WTC11 (cell line): ENCODE measurements around the gene IQCK. TPM values are rescaled to one million over a fixed set of nuclear protein-coding genes. Genes with fewer than 3 reads are reported as not detected.

ENCODE experiments used
- ATAC-seq: fragments of 200-7000 bp; cut with Tn5 transposase; 2 replicates; pipeline ENCODE4 v1.10.0; 2021; ENCODE audit warnings: mild to moderate bottlenecking, moderate library complexity
- CTCF ChIA-PET: fragments of 300-600 bp; sonication (Branson Sonifier 250); formaldehyde crosslinking; loops from one replicate; lab custom pipeline; 2021; ENCODE audit warnings: antibody characterized with exemption; lab: Charles Lee
- POLR2A ChIA-PET: fragments of 350-600 bp; sonication (Branson Sonifier 250); formaldehyde crosslinking; loops from one replicate; lab custom pipeline; 2021; ENCODE audit warnings: antibody characterized with exemption; lab: Charles Lee
- DNase-seq: peaks from one replicate; pipeline ENCODE4 v3.0.0; 2021; ENCODE audit warnings: low spot score
- H3K27ac Mint-ChIP-seq: 2 replicates; pipeline ENCODE4 v1.8.0; 2021; ENCODE audit warnings: mixed read lengths
- H3K27me3 Mint-ChIP-seq: 2 replicates; pipeline ENCODE4 v1.8.0; 2021; ENCODE audit warnings: low read depth, mild to moderate bottlenecking, moderate library complexity, mixed read lengths
- H3K36me3 Mint-ChIP-seq: 2 replicates; pipeline ENCODE4 v1.8.0; 2021; ENCODE audit warnings: mixed read lengths
- H3K4me1 Mint-ChIP-seq: 2 replicates; pipeline ENCODE4 v1.8.0; 2022; ENCODE audit warnings: mixed read lengths
- H3K4me3 Mint-ChIP-seq: 2 replicates; pipeline ENCODE4 v1.8.0; 2021; ENCODE audit warnings: mild to moderate bottlenecking, moderate library complexity, mixed read lengths
- H3K9me3 Mint-ChIP-seq: 2 replicates; pipeline ENCODE4 v1.8.0; 2021; ENCODE audit warnings: mixed read lengths
- ATF6 ChIP-seq: sonication (generic); formaldehyde crosslinking; IDR thresholded peaks from 2 replicates; pipeline ENCODE4 v1.8.1; 2023; ENCODE audit warnings: mild to moderate bottlenecking, missing genetic modification reagents
- CBFB ChIP-seq: sonication (generic); formaldehyde crosslinking; IDR thresholded peaks from 2 replicates; pipeline ENCODE4 v1.8.1; 2022; ENCODE audit warnings: mild to moderate bottlenecking, low read depth, missing genetic modification reagents
- GTF2I ChIP-seq: fragments of 250-450 bp; sonication (Bioruptor Pico); conservative IDR thresholded peaks from 2 replicates; pipeline ENCODE4 v1.4.0; 2021; ENCODE audit warnings: mild to moderate bottlenecking
- MXD4 ChIP-seq: fragments of 250-450 bp; sonication (Bioruptor Pico); IDR thresholded peaks from 2 replicates; pipeline ENCODE4 v1.8.0; 2021; ENCODE audit warnings: mild to moderate bottlenecking, moderate library complexity, borderline replicate concordance
- MYBL2 ChIP-seq: sonication (generic); formaldehyde crosslinking; IDR thresholded peaks from 2 replicates; pipeline ENCODE4 v1.8.1; 2023; ENCODE audit warnings: mild to moderate bottlenecking, moderate library complexity, missing genetic modification reagents
- NFATC4 ChIP-seq: fragments of 250-450 bp; sonication (Bioruptor Pico); IDR thresholded peaks from 2 replicates; pipeline ENCODE4 v1.9.0; 2021; ENCODE audit warnings: mild to moderate bottlenecking
- NR2C2 ChIP-seq: sonication (generic); formaldehyde crosslinking; IDR thresholded peaks from 2 replicates; pipeline ENCODE4 v1.8.0; 2022; ENCODE audit warnings: mild to moderate bottlenecking, missing genetic modification reagents
- RORB ChIP-seq: fragments of 250-450 bp; sonication (Bioruptor Pico); IDR thresholded peaks from 2 replicates; pipeline ENCODE4 v1.9.0; 2021; ENCODE audit warnings: mild to moderate bottlenecking
- SOX15 ChIP-seq: fragments of 250-450 bp; sonication (Bioruptor Pico); IDR thresholded peaks from 2 replicates; pipeline ENCODE4 v1.9.0; 2021; ENCODE audit warnings: mild to moderate bottlenecking
- ZNF219 ChIP-seq: sonication (generic); formaldehyde crosslinking; IDR thresholded peaks from 2 replicates; pipeline ENCODE4 v1.8.0; 2023; ENCODE audit warnings: missing genetic modification reagents, mild to moderate bottlenecking, borderline replicate concordance
- ZNF416 ChIP-seq: fragments of 250-450 bp; sonication (Bioruptor Pico); IDR thresholded peaks from 2 replicates; pipeline ENCODE4 v1.9.0; 2021; ENCODE audit warnings: mild to moderate bottlenecking, inconsistent platforms
- total RNA-seq: library from RNA; stranded (reverse); gene quantifications from 3 replicates; pipeline ENCODE4 v1.2.3, GENCODE V29; 2021
- TF ChIP-seq, protein P1 (sequence below): sonication (generic); formaldehyde crosslinking; IDR thresholded peaks from 2 replicates; pipeline ENCODE4 v1.8.1; 2023; ENCODE audit warnings: mild to moderate bottlenecking, missing genetic modification reagents
- TF ChIP-seq, protein P2 (sequence below): sonication (generic); formaldehyde crosslinking; IDR thresholded peaks from 2 replicates; pipeline ENCODE4 v1.8.1; 2022; ENCODE audit warnings: low read depth, missing genetic modification reagents, borderline replicate concordance
- TF ChIP-seq, protein P3 (sequence below): fragments of 250-450 bp; sonication (Bioruptor Pico); IDR thresholded peaks from 2 replicates; pipeline ENCODE4 v1.9.0; 2021; ENCODE audit warnings: mild to moderate bottlenecking
- TF ChIP-seq, protein P4 (sequence below): fragments of 250-450 bp; sonication (Bioruptor Pico); IDR thresholded peaks from 2 replicates; pipeline ENCODE4 v1.9.0; 2021; ENCODE audit warnings: mild to moderate bottlenecking
- TF ChIP-seq, protein P5 (sequence below): sonication (generic); formaldehyde crosslinking; IDR thresholded peaks from 2 replicates; pipeline ENCODE4 v1.8.0; 2022; ENCODE audit warnings: mild to moderate bottlenecking, missing genetic modification reagents
- TF ChIP-seq, protein P6 (sequence below): fragments of 250-450 bp; sonication (Bioruptor Pico); IDR thresholded peaks from 2 replicates; pipeline ENCODE4 v2.1.2; 2022; ENCODE audit warnings: mild to moderate bottlenecking, moderate library complexity

The IQCK gene
- total RNA-seq, 1 experiment from 2014 or later: 5.8 TPM

- H3K4me1 Mint-ChIP-seq: peaks cover 18% of the 10 kb centered on the region
- H3K27me3 Mint-ChIP-seq: peaks cover 2% of the 10 kb centered on the region; the same call in 1 of the 2 replicates
- DNase-seq (no peak), ATAC-seq (no peak)
- ChIA-PET POLR2A (interaction anchor here (0.8 to 1.3 kb wide), 2 partner anchors 62 to 77 kb away, joined by 4 to 9 read pairs; no protein-coding TSS in a partner anchor), CTCF (interaction anchor here (1.0 to 2.5 kb wide), 4 partner anchors 77 to 250 kb away, joined by 3 to 6 read pairs (median 4); partner anchors contain the start of gene VPS35L)
- no peak overlapping the region for H3K4me3 Mint-ChIP-seq
- peaks cover 26% of the 10 kb centered on the region for H3K9me3 Mint-ChIP-seq
- H3K27ac Mint-ChIP-seq: peak overlapping the region; percentile 48; the same call in 1 of the 2 replicates
- H3K36me3 Mint-ChIP-seq: peaks cover 30% of the 10 kb centered on the region
- TF ChIP-seq GTF2I (peak; percentile 50; the same call in 1 of the 2 replicates), ATF6 (CRISPR knock-in tag) (no peak)
Measured at GRCh38 chr16:19805459-19806162, 87.5 kb downstream of the IQCK start.

- Mint-ChIP-seq H3K4me3 (no peak overlapping the region), H3K9me3 (peaks cover 35% of the 10 kb centered on the region), H3K27ac (peak overlapping the region; percentile 32; the same call in 1 of the 2 replicates), H3K4me1 (peaks cover 18% of the 10 kb centered on the region), H3K27me3 (peaks cover 2% of the 10 kb centered on the region; the same call in 1 of the 2 replicates), H3K36me3 (peaks cover 37% of the 10 kb centered on the region)
- ATAC-seq: no peak
- no peak for TF ChIP-seq ZNF416 (CRISPR knock-in tag)
- no peak for TF ChIP-seq NFATC4 (CRISPR knock-in tag)
- TF ChIP-seq, protein P1, sequence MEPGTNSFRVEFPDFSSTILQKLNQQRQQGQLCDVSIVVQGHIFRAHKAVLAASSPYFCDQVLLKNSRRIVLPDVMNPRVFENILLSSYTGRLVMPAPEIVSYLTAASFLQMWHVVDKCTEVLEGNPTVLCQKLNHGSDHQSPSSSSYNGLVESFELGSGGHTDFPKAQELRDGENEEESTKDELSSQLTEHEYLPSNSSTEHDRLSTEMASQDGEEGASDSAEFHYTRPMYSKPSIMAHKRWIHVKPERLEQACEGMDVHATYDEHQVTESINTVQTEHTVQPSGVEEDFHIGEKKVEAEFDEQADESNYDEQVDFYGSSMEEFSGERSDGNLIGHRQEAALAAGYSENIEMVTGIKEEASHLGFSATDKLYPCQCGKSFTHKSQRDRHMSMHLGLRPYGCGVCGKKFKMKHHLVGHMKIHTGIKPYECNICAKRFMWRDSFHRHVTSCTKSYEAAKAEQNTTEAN (CRISPR knock-in tag): no peak
- TF ChIP-seq ATF6 (CRISPR knock-in tag): no peak
- no peak for TF ChIP-seq MXD4 (CRISPR knock-in tag)
- TF ChIP-seq, protein P2, sequence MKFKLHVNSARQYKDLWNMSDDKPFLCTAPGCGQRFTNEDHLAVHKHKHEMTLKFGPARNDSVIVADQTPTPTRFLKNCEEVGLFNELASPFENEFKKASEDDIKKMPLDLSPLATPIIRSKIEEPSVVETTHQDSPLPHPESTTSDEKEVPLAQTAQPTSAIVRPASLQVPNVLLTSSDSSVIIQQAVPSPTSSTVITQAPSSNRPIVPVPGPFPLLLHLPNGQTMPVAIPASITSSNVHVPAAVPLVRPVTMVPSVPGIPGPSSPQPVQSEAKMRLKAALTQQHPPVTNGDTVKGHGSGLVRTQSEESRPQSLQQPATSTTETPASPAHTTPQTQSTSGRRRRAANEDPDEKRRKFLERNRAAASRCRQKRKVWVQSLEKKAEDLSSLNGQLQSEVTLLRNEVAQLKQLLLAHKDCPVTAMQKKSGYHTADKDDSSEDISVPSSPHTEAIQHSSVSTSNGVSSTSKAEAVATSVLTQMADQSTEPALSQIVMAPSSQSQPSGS: no peak
- no peak for TF ChIP-seq MYBL2 (CRISPR knock-in tag)
- TF ChIP-seq CBFB (CRISPR knock-in tag): no peak
- TF ChIP-seq ZNF219: no peak
- CTCF ChIA-PET: no interaction called here
- POLR2A ChIA-PET: no interaction called here
- DNase-seq: no peak
Measured at GRCh38 chr16:19808061-19808641, 90.1 kb downstream of the IQCK start.

DNA sequence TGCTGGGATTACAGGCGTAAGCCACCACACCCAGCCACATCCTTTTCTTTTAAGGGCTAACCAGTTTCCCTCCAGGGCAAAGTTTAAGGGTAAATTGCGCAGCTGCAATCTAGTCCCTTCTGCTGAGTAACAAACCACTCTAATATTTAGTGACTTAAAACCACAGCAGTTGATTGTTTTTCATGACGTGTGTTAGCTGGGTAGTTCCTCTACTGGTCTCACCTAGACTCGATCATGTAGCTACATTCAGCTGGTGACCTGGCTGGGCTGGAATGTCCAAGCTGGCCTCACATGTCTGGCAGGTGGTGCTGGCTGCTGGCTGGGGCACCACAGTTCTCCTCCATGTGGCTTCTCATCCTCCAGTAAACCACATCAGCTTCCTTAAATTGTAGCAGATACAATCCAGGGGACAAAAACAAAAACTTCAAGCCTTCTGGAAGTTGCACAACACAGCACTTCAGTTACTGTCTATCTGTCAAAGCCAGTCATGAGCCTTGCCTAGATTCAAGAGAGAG lies 91.1 kb downstream of the IQCK start:
- Mint-ChIP-seq H3K4me3 (no peak overlapping the region), H3K27me3 (peaks cover 2% of the 10 kb centered on the region; the same call in 1 of the 2 replicates), H3K9me3 (peaks cover 40% of the 10 kb centered on the region), H3K36me3 (peaks cover 41% of the 10 kb centered on the region), H3K27ac (no peak overlapping the region), H3K4me1 (peaks cover 15% of the 10 kb centered on the region)
- no peak for ATAC-seq
- ChIA-PET CTCF (interaction anchor here (0.6 kb wide), 1 partner anchor 98 kb away, joined by 3 read pairs; no protein-coding TSS in a partner anchor), POLR2A (interaction anchor here (0.6 kb wide), 1 partner anchor 30 kb away, joined by 4 read pairs; no protein-coding TSS in a partner anchor)
- no peak for DNase-seq
- TF ChIP-seq, protein P3, sequence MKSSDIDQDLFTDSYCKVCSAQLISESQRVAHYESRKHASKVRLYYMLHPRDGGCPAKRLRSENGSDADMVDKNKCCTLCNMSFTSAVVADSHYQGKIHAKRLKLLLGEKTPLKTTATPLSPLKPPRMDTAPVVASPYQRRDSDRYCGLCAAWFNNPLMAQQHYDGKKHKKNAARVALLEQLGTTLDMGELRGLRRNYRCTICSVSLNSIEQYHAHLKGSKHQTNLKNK (CRISPR knock-in tag): no peak
- no peak for TF ChIP-seq NR2C2
- TF ChIP-seq RORB (CRISPR knock-in tag): no peak
- TF ChIP-seq, protein P4, sequence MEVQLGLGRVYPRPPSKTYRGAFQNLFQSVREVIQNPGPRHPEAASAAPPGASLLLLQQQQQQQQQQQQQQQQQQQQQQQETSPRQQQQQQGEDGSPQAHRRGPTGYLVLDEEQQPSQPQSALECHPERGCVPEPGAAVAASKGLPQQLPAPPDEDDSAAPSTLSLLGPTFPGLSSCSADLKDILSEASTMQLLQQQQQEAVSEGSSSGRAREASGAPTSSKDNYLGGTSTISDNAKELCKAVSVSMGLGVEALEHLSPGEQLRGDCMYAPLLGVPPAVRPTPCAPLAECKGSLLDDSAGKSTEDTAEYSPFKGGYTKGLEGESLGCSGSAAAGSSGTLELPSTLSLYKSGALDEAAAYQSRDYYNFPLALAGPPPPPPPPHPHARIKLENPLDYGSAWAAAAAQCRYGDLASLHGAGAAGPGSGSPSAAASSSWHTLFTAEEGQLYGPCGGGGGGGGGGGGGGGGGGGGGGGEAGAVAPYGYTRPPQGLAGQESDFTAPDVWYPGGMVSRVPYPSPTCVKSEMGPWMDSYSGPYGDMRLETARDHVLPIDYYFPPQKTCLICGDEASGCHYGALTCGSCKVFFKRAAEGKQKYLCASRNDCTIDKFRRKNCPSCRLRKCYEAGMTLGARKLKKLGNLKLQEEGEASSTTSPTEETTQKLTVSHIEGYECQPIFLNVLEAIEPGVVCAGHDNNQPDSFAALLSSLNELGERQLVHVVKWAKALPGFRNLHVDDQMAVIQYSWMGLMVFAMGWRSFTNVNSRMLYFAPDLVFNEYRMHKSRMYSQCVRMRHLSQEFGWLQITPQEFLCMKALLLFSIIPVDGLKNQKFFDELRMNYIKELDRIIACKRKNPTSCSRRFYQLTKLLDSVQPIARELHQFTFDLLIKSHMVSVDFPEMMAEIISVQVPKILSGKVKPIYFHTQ (CRISPR knock-in tag): no peak
- TF ChIP-seq, protein P5, sequence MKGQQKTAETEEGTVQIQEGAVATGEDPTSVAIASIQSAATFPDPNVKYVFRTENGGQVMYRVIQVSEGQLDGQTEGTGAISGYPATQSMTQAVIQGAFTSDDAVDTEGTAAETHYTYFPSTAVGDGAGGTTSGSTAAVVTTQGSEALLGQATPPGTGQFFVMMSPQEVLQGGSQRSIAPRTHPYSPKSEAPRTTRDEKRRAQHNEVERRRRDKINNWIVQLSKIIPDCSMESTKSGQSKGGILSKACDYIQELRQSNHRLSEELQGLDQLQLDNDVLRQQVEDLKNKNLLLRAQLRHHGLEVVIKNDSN (CRISPR knock-in tag): no peak
- TF ChIP-seq SOX15 (CRISPR knock-in tag): no peak
- TF ChIP-seq, protein P6, sequence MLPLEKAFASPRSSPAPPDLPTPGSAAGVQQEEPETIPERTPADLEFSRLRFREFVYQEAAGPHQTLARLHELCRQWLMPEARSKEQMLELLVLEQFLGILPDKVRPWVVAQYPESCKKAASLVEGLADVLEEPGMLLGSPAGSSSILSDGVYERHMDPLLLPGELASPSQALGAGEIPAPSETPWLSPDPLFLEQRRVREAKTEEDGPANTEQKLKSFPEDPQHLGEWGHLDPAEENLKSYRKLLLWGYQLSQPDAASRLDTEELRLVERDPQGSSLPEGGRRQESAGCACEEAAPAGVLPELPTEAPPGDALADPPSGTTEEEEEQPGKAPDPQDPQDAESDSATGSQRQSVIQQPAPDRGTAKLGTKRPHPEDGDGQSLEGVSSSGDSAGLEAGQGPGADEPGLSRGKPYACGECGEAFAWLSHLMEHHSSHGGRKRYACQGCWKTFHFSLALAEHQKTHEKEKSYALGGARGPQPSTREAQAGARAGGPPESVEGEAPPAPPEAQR (CRISPR knock-in tag): no peak
